K562 (cell line): ENCODE measurements around the gene TRIM40. TPM values are rescaled to one million over a fixed set of nuclear protein-coding genes. Genes with fewer than 3 reads are reported as not detected.

Source experiments
- ATAC-seq: fragments of 200-7000 bp; cut with Tn5 transposase; 3 replicates; pipeline ENCODE4 v1.9.1; 2020; ENCODE audit warnings: moderate library complexity
- BruUV-seq: library from RNA; stranded (reverse); fragments of 400-500 nt; replicated peaks from 2 replicates; lab custom pipeline; 2021; lab: Mats Ljungman, UMichigan
- CTCF ChIA-PET: fragments of 300-600 bp; formaldehyde crosslinking; extraction: SDS; loops from one replicate; lab custom pipeline; 2021; ENCODE audit warnings: low intra/inter-chr PET ratio; lab: Yijun Ruan, JAX
- POLR2A ChIA-PET: fragments of 300-600, 350-650 bp; sonication (Branson Sonifier 250); formaldehyde crosslinking; extraction: SDS; loops from one replicate; lab custom pipeline; 2021; ENCODE audit warnings: antibody characterized with exemption, inconsistent platforms; lab: Yijun Ruan, JAX
- DNase-seq, 4 experiments: peaks; one replicate each; pipeline versions ENCODE4 v3.0.0 to v3.0.0-alpha.2; 2011 to 2018; ENCODE audit warnings: low spot score in 3 of 4, mixed read lengths in 3 of 4; ENCODE audit errors: extremely low read depth in 1 of 4
- FAIRE-seq: peaks from 2 replicates; lab custom pipeline; 2011; peaks lifted over from hg19 to GRCh38; lab: Jason Lieb, UNC
- H2AFZ ChIP-seq: 2 replicates; pipeline ENCODE4 v1.6.0; 2011; ENCODE audit warnings: low read depth, low read length, control low read depth, inconsistent platforms
- H3K27ac ChIP-seq: fragments of 200-600 bp; 3 replicates; pipeline ENCODE4 v1.8.0; 2011; ENCODE audit warnings: low read depth, mild to moderate bottlenecking, control low read depth, inconsistent platforms, low read length, moderate library complexity, mixed read lengths; ENCODE audit errors: extremely low read depth
- H3K27me3 ChIP-seq, 2 experiments: fragments of 300-600 bp in 1 of 2; 2 replicates in 1 of 2; 3 replicates in 1 of 2; pipeline versions ENCODE4 v1.6.0 to v1.8.0; 2011; ENCODE audit warnings: inconsistent platforms in 2 of 2, low read length in 2 of 2, mild to moderate bottlenecking in 1 of 2, mixed read lengths in 1 of 2, moderate library complexity in 1 of 2; ENCODE audit not compliant: control insufficient read depth in 2 of 2, insufficient read depth in 2 of 2
- H3K36me3 ChIP-seq: fragments of 300-600 bp; 3 replicates; pipeline ENCODE4 v1.8.0; 2011; ENCODE audit warnings: mild to moderate bottlenecking, low read length, inconsistent platforms; ENCODE audit not compliant: control insufficient read depth, insufficient read depth
- H3K4me1 ChIP-seq, 2 experiments: fragments of 200-600 bp in 1 of 2; replicated peaks in 1 of 2; 2 replicates in 1 of 2; 3 replicates in 1 of 2; pipeline versions ENCODE4 v1.5.1 to v1.8.0; 2011; ENCODE audit warnings: inconsistent platforms in 2 of 2, low read length in 2 of 2, mild to moderate bottlenecking in 1 of 2, mixed read lengths in 1 of 2, moderate library complexity in 1 of 2; ENCODE audit not compliant: control insufficient read depth in 2 of 2, insufficient read depth in 2 of 2
- H3K4me2 ChIP-seq: 2 replicates; pipeline ENCODE4 v1.6.1; 2011; ENCODE audit warnings: low read length, control low read depth, inconsistent platforms, mixed read lengths; ENCODE audit not compliant: insufficient read depth
- H3K4me3 ChIP-seq: fragments of 200-600 bp; sonication (generic), shearing (Covaris generic); 2 replicates; pipeline ENCODE4 v1.5.1; 2016; ENCODE audit warnings: control low read depth, inconsistent platforms
- H3K79me2 ChIP-seq: fragments of 200-600 bp; 3 replicates; pipeline ENCODE4 v1.8.0; 2011; ENCODE audit warnings: low read length, inconsistent platforms; ENCODE audit not compliant: control insufficient read depth, insufficient read depth
- H3K9ac ChIP-seq, 2 experiments: 2 replicates each; pipeline versions ENCODE4 v1.6.0 to v1.6.1; 2011; ENCODE audit warnings: low read depth in 2 of 2, low read length in 2 of 2, control low read depth in 1 of 2, inconsistent platforms in 1 of 2, mild to moderate bottlenecking in 1 of 2, mixed read lengths in 1 of 2; ENCODE audit not compliant: insufficient read depth in 1 of 2
- H3K9me1 ChIP-seq: one replicate; pipeline ENCODE4 v1.6.0; 2011; ENCODE audit warnings: inconsistent platforms, mild to moderate bottlenecking, low read length, moderate library complexity; ENCODE audit not compliant: control insufficient read depth, insufficient read depth
- H3K9me3 ChIP-seq: replicated peaks from 2 replicates; pipeline ENCODE4 v1.5.1; 2011; ENCODE audit warnings: low read depth, low read length, inconsistent platforms; ENCODE audit not compliant: control insufficient read depth, insufficient read depth
- H4K20me1 ChIP-seq: replicated peaks from 2 replicates; pipeline ENCODE4 v1.6.1; 2011; ENCODE audit warnings: low read length, inconsistent platforms, mixed read lengths; ENCODE audit not compliant: control insufficient read depth, insufficient read depth
- ILK ChIP-seq: fragments of 450-650 bp; IDR thresholded peaks from 2 replicates; pipeline ENCODE4 v1.6.1; 2016; ENCODE audit warnings: missing genetic modification characterization, low read depth, mild to moderate bottlenecking, missing compliant biosample characterization, moderate library complexity, borderline replicate concordance
- KLF16 ChIP-seq: IDR thresholded peaks from 2 replicates; pipeline ENCODE4 v1.6.1; 2016; ENCODE audit warnings: antibody characterized with exemption
- LARP7 ChIP-seq: fragments of 450-650 bp; IDR thresholded peaks from 2 replicates; pipeline ENCODE4 v1.6.1; 2016
- RHOXF2B ChIP-seq: fragments of 250-450 bp; sonication (Bioruptor Pico); conservative IDR thresholded peaks from 2 replicates; pipeline ENCODE4 v1.5.1; 2021
- RUNX1 ChIP-seq: sonication (generic); IDR thresholded peaks from 2 replicates; pipeline ENCODE4 v1.6.1; 2016; ENCODE audit warnings: antibody characterized with exemption, low read depth
- WGBS: fragments of 100-300 bp; shearing (Covaris generic); methylation state at CpG from one replicate; pipeline ENCODE4 v1.1.6; 2016; ENCODE audit warnings: low coverage, mixed read lengths; ENCODE audit not compliant: insufficient coverage; ENCODE audit errors: missing lambda C conversion rate; 5-methylcytosine and 5-hydroxymethylcytosine counted together
- in situ Hi-C: fragments of 300-500 bp; cut with MboI; formaldehyde crosslinking; loops from 4 replicates; pipeline ENCODE4 v1.15.0; 2018; ENCODE audit warnings: inconsistent platforms, mixed read lengths
- intact Hi-C: fragments of 100-400 bp; cut with micrococcal nuclease; formaldehyde crosslinking; loops from 2 replicates; pipeline ENCODE4 v1.14.2; 2022
- polyA plus RNA-seq, 8 experiments: library from polyadenylated mRNA; depleted of rRNA in 4 of 8; stranded (reverse) in 5 of 8; unstranded in 3 of 8; fragments of >200 nt; fragmentation: Nextera tagmentation in 2 of 8; fragmentation: Illumina TruSeq in 1 of 8; extraction: Ambion mirVana in 2 of 8; extraction: Trizol in 1 of 8; gene quantifications; 2 replicates each; pipeline versions ENCODE4 v1.2.1 to v1.2.3, GENCODE V29; 2011 to 2014; ENCODE audit warnings: inconsistent platforms in 1 of 8, missing spikeins in 1 of 8
- total RNA-seq, 7 experiments: library from RNA; depleted of rRNA in 6 of 7; stranded (reverse); fragments of >200 nt in 6 of 7; fragmentation: Illumina TruSeq in 2 of 7; extraction: Trizol in 2 of 7; gene quantifications; 2 replicates each; pipeline versions ENCODE4 v1.2.1 to v1.2.3, GENCODE V29; 2011 to 2021; ENCODE audit warnings: low replicate concordance in 1 of 7
- TF ChIP-seq, protein P1 (sequence below), 2 experiments: fragments of 450-650 bp; IDR thresholded peaks; 2 replicates each; pipeline ENCODE4 v1.6.1; 2016

Gene TRIM40
- total and polyA plus RNA-seq, 9 of the 15 experiments (the other 6 are each of a cell fraction or from before 2014, with no cell fraction given), result 0.04 to 0.08 TPM; not detected in 7

- ATAC-seq, result no peak
- ChIA-PET POLR2A (interaction anchor here (2.3 kb wide), 1 partner anchor 9 kb away, joined by 6 read pairs; no protein-coding TSS in a partner anchor), CTCF (no interaction called here)
- Histone ChIP-seq H3K4me2 (no peak overlapping the region), H4K20me1 (no peaks in the 10 kb centered on the region), H3K4me1 (peaks cover 0 to 4% of the 10 kb centered on the region in 2 experiments; a peak in 3 of 5 replicates), H3K9me1 (no peaks in the 10 kb centered on the region), H3K9me3 (no peaks in the 10 kb centered on the region), H2AFZ (no peak overlapping the region), H3K36me3 (no peaks in the 10 kb centered on the region), H3K27me3 (peaks cover 2 to 14% of the 10 kb centered on the region in 2 experiments; a peak in 3 of 5 replicates), H3K9ac (no peak overlapping the region), H3K27ac (no peak overlapping the region), H3K79me2 (no peaks in the 10 kb centered on the region), H3K4me3 (no peak overlapping the region)
- in situ Hi-C loops, result no loop called here
- intact Hi-C loops, result no loop called here
- DNase-seq, result no peak
- TF ChIP-seq ILK (tag) (no peak), KLF16 (no peak), RHOXF2B (CRISPR knock-in tag) (no peak), RUNX1 (no peak), LARP7 (no peak)
- TF ChIP-seq, protein P1, sequence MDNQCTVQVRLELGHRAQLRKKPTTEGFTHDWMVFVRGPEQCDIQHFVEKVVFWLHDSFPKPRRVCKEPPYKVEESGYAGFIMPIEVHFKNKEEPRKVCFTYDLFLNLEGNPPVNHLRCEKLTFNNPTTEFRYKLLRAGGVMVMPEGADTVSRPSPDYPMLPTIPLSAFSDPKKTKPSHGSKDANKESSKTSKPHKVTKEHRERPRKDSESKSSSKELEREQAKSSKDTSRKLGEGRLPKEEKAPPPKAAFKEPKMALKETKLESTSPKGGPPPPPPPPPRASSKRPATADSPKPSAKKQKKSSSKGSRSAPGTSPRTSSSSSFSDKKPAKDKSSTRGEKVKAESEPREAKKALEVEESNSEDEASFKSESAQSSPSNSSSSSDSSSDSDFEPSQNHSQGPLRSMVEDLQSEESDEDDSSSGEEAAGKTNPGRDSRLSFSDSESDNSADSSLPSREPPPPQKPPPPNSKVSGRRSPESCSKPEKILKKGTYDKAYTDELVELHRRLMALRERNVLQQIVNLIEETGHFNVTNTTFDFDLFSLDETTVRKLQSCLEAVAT (IDR thresholded peaks at IDR 0.05), result no peak
- no TSS peak for BruUV-seq
- WGBS, result 2% methylated on average over 2 of the region's 2 CpGs
- FAIRE-seq, result no peak
These were observed 793 bp upstream of the TRIM40 start for GRCh38 chr6:30135147-30135546.
